HEK293 (cell line): ENCODE measurements around the gene ZCWPW1.
A peak's percentile ranks its signal among the peaks of the same experiment; 100 is the strongest.

Experiments used
- BCL11A ChIP-seq: fragments of 450-650 bp; formaldehyde crosslinking; IDR thresholded peaks from 2 replicates; pipeline ENCODE4 v1.5.1; 2016; ENCODE audit warnings: low read depth, missing biosample characterization, missing genetic modification characterization
- GFI1B ChIP-seq: fragments of 450-650 bp; formaldehyde crosslinking; IDR thresholded peaks from 2 replicates; pipeline ENCODE4 v1.5.1; 2016; ENCODE audit warnings: missing biosample characterization, missing genetic modification characterization
- GLI4 ChIP-seq: fragments of 450-650 bp; formaldehyde crosslinking; IDR thresholded peaks from 2 replicates; pipeline ENCODE4 v1.5.1; 2016; ENCODE audit warnings: missing biosample characterization, missing genetic modification characterization
- GLIS2 ChIP-seq: fragments of 450-650 bp; formaldehyde crosslinking; IDR thresholded peaks from 2 replicates; pipeline ENCODE4 v1.5.1; 2016; ENCODE audit warnings: missing biosample characterization, missing genetic modification characterization
- HOXC10 ChIP-seq: sonication (generic); formaldehyde crosslinking; IDR thresholded peaks from 2 replicates; pipeline ENCODE4 v1.8.1; 2023; ENCODE audit warnings: mild to moderate bottlenecking, missing genetic modification reagents
- IKZF3 ChIP-seq: fragments of 450-650 bp; IDR thresholded peaks from 2 replicates; pipeline ENCODE4 v1.5.0; 2018; ENCODE audit warnings: missing biosample characterization, mild to moderate bottlenecking, missing genetic modification characterization, moderate library complexity
- KLF16 ChIP-seq: fragments of 450-650 bp; formaldehyde crosslinking; IDR thresholded peaks from 2 replicates; pipeline ENCODE4 v1.5.1; 2017; ENCODE audit warnings: missing biosample characterization, missing genetic modification characterization
- KLF17 ChIP-seq: fragments of 450-650 bp; formaldehyde crosslinking; IDR thresholded peaks from 2 replicates; pipeline ENCODE4 v1.5.1; 2016; ENCODE audit warnings: missing biosample characterization, missing genetic modification characterization
- PBX3 ChIP-seq: sonication (generic); formaldehyde crosslinking; IDR thresholded peaks from 2 replicates; pipeline ENCODE4 v1.8.1; 2022; ENCODE audit warnings: mild to moderate bottlenecking, moderate library complexity, missing genetic modification reagents
- SP2 ChIP-seq: fragments of 450-650 bp; formaldehyde crosslinking; IDR thresholded peaks from 2 replicates; pipeline ENCODE4 v1.5.1; 2016; ENCODE audit warnings: missing biosample characterization, missing genetic modification characterization
- ZBTB1 ChIP-seq: fragments of 450-650 bp; formaldehyde crosslinking; IDR thresholded peaks from 2 replicates; pipeline ENCODE4 v1.5.1; 2016; ENCODE audit warnings: missing biosample characterization, missing genetic modification characterization
- ZBTB7A ChIP-seq: fragments of 450-650 bp; formaldehyde crosslinking; IDR thresholded peaks from 2 replicates; pipeline ENCODE4 v1.5.1; 2016; ENCODE audit warnings: low read depth, missing biosample characterization, missing genetic modification characterization
- ZEB2 ChIP-seq: fragments of 450-650 bp; formaldehyde crosslinking; IDR thresholded peaks from 2 replicates; pipeline ENCODE4 v1.5.1; 2016; ENCODE audit warnings: missing biosample characterization, missing genetic modification characterization
- ZFP37 ChIP-seq: fragments of 450-650 bp; formaldehyde crosslinking; IDR thresholded peaks from 2 replicates; pipeline ENCODE4 v1.5.1; 2016; ENCODE audit warnings: missing biosample characterization, missing genetic modification characterization
- ZNF114 ChIP-seq: fragments of 450-650 bp; formaldehyde crosslinking; IDR thresholded peaks from 2 replicates; pipeline ENCODE4 v1.5.0; 2017; ENCODE audit warnings: missing biosample characterization, missing genetic modification characterization
- ZNF2 ChIP-seq: fragments of 450-650 bp; formaldehyde crosslinking; IDR thresholded peaks from 2 replicates; pipeline ENCODE4 v1.5.1; 2016; ENCODE audit warnings: missing biosample characterization, missing genetic modification characterization
- ZNF214 ChIP-seq: fragments of 450-650 bp; formaldehyde crosslinking; IDR thresholded peaks from 2 replicates; pipeline ENCODE4 v1.5.1; 2017; ENCODE audit warnings: missing biosample characterization, mild to moderate bottlenecking, missing genetic modification characterization, borderline replicate concordance
- ZNF501 ChIP-seq: fragments of 450-650 bp; formaldehyde crosslinking; IDR thresholded peaks from 2 replicates; pipeline ENCODE4 v1.5.1; 2016; ENCODE audit warnings: missing biosample characterization, missing genetic modification characterization
- ZNF639 ChIP-seq: fragments of 450-650 bp; formaldehyde crosslinking; IDR thresholded peaks from 2 replicates; pipeline ENCODE4 v1.5.1; 2016; ENCODE audit warnings: missing biosample characterization, missing genetic modification characterization
- ZNF76 ChIP-seq: fragments of 450-650 bp; formaldehyde crosslinking; IDR thresholded peaks from 2 replicates; pipeline ENCODE4; 2016; ENCODE audit warnings: low read depth, missing biosample characterization, missing genetic modification characterization, borderline replicate concordance
- ZSCAN30 ChIP-seq: fragments of 450-650 bp; IDR thresholded peaks from 2 replicates; pipeline ENCODE4 v1.5.1; 2018; ENCODE audit warnings: missing biosample characterization, mild to moderate bottlenecking, missing genetic modification characterization, moderate library complexity
- ZSCAN4 ChIP-seq: fragments of 450-650 bp; formaldehyde crosslinking; IDR thresholded peaks from 2 replicates; pipeline ENCODE4 v1.5.1; 2017; ENCODE audit warnings: missing biosample characterization, missing genetic modification characterization
- ZXDB ChIP-seq: fragments of 450-650 bp; formaldehyde crosslinking; IDR thresholded peaks from 2 replicates; pipeline ENCODE4 v1.5.1; 2016; ENCODE audit warnings: missing biosample characterization, missing genetic modification characterization
- TF ChIP-seq, protein P1 (sequence below): fragments of 450-650 bp; formaldehyde crosslinking; IDR thresholded peaks from 2 replicates; pipeline ENCODE4 v1.5.1; 2016; ENCODE audit warnings: missing biosample characterization, missing genetic modification characterization
- TF ChIP-seq, protein P2 (sequence below): fragments of 450-650 bp; formaldehyde crosslinking; IDR thresholded peaks from 2 replicates; pipeline ENCODE4 v1.5.1; 2016; ENCODE audit warnings: missing biosample characterization, missing genetic modification characterization
- TF ChIP-seq, protein P3 (sequence below): fragments of 450-650 bp; formaldehyde crosslinking; optimal IDR thresholded peaks from 2 replicates; pipeline ENCODE3; 2016; ENCODE audit warnings: missing biosample characterization, mild to moderate bottlenecking, missing genetic modification characterization
- TF ChIP-seq, protein P4 (sequence below): fragments of 450-650 bp; formaldehyde crosslinking; IDR thresholded peaks from 2 replicates; pipeline ENCODE4 v1.5.1; 2016; ENCODE audit warnings: missing biosample characterization, missing genetic modification characterization, borderline replicate concordance

ZCWPW1 gene

DNA sequence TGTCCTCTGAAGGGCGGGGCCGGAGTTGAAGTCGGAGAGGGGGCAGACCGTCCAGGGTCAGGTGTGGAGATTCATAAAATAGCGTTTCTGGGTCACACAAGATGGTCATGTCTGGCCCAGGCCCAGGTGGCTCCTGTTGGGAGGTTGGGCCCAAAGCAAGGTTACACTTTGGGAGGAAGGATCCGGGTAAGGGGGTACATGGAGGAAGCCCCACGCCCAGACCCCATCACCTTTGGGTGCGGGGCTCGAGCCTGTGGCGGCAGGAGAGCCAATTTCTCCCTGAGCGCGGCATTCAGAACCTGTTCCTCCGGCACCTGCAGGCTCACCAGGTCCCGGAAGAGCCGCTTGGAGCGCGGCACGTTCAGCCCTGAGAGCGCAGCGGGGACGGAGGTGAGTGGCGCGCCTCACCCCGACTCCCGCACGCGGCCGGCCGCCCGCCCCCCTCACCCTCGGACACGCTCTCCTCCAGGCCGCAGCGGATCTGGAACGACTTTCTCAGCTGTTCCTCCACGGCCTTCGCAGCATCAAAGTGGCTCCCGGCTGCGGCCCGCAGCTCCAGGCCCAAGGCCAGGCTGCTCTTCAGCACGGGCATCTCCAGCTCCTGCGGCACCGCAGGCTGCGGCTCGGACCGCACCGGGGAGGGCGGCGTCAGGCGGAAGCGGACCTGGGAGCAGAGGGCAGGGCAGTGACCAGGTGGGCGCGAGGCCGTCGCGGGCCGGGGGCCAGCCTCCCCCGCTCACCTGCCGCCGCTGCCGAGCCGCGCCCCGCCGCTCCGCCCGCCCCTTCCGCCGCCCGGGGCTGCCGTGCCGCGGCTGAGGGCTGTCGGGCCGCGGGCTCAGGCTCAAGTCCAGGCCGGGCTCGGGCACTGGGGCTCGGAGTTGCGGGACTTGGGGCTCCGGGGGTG, 7.2 kb upstream of the ZCWPW1 start (continued):
- TF ChIP-seq ZNF76 (tag by site-specific recombination) (peak; percentile 12; the same call in 1 of the 2 replicates), IKZF3 (tag by site-specific recombination) (no peak), ZSCAN4 (no peak), GFI1B (tag by site-specific recombination) (no peak), ZNF501 (tag by site-specific recombination) (peak; percentile 63), ZBTB7A (peak; percentile 58; the same call in 1 of the 2 replicates), ZXDB (tag by site-specific recombination) (peak; percentile 37), PBX3 (CRISPR knock-in tag) (0 out of 2 replicates have a peak, but pooled peaks have one; percentile 4), ZNF114 (tag by site-specific recombination) (no peak), BCL11A (tag by site-specific recombination) (0 out of 2 replicates have a peak, but pooled peaks have one; percentile 58), GLIS2 (tag by site-specific recombination) (peak; percentile 48; the same call in 1 of the 2 replicates), ZEB2 (tag by site-specific recombination) (peak; percentile 47; the same call in 1 of the 2 replicates), ZNF2 (tag by site-specific recombination) (peak; percentile 73; the same call in 1 of the 2 replicates), HOXC10 (CRISPR knock-in tag) (no peak), ZFP37 (tag by site-specific recombination) (peak; percentile 90; the same call in 1 of the 2 replicates), SP2 (tag by site-specific recombination) (peak; percentile 21; the same call in 1 of the 2 replicates), KLF17 (peak; percentile 27; the same call in 1 of the 2 replicates), ZBTB1 (tag by site-specific recombination) (peak; percentile 80; the same call in 1 of the 2 replicates), ZSCAN30 (tag by site-specific recombination) (peak; percentile 58; the same call in 1 of the 2 replicates), GLI4 (tag by site-specific recombination) (peak; percentile 92), KLF16 (tag by site-specific recombination) (peak; percentile 50; the same call in 1 of the 2 replicates), ZNF214 (tag by site-specific recombination) (no peak), ZNF639 (tag by site-specific recombination) (no peak)
- TF ChIP-seq, protein P1, sequence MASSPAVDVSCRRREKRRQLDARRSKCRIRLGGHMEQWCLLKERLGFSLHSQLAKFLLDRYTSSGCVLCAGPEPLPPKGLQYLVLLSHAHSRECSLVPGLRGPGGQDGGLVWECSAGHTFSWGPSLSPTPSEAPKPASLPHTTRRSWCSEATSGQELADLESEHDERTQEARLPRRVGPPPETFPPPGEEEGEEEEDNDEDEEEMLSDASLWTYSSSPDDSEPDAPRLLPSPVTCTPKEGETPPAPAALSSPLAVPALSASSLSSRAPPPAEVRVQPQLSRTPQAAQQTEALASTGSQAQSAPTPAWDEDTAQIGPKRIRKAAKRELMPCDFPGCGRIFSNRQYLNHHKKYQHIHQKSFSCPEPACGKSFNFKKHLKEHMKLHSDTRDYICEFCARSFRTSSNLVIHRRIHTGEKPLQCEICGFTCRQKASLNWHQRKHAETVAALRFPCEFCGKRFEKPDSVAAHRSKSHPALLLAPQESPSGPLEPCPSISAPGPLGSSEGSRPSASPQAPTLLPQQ = peak; percentile 67
- TF ChIP-seq, protein P2, sequence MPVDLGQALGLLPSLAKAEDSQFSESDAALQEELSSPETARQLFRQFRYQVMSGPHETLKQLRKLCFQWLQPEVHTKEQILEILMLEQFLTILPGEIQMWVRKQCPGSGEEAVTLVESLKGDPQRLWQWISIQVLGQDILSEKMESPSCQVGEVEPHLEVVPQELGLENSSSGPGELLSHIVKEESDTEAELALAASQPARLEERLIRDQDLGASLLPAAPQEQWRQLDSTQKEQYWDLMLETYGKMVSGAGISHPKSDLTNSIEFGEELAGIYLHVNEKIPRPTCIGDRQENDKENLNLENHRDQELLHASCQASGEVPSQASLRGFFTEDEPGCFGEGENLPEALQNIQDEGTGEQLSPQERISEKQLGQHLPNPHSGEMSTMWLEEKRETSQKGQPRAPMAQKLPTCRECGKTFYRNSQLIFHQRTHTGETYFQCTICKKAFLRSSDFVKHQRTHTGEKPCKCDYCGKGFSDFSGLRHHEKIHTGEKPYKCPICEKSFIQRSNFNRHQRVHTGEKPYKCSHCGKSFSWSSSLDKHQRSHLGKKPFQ (tag by site-specific recombination) = 0 out of 2 replicates have a peak, but pooled peaks have one; percentile 15
- TF ChIP-seq, protein P3, sequence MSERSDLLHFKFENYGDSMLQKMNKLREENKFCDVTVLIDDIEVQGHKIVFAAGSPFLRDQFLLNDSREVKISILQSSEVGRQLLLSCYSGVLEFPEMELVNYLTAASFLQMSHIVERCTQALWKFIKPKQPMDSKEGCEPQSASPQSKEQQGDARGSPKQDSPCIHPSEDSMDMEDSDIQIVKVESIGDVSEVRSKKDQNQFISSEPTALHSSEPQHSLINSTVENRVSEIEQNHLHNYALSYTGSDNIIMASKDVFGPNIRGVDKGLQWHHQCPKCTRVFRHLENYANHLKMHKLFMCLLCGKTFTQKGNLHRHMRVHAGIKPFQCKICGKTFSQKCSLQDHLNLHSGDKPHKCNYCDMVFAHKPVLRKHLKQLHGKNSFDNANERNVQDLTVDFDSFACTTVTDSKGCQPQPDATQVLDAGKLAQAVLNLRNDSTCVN (tag by site-specific recombination) = peak; percentile 99
- TF ChIP-seq, protein P4, sequence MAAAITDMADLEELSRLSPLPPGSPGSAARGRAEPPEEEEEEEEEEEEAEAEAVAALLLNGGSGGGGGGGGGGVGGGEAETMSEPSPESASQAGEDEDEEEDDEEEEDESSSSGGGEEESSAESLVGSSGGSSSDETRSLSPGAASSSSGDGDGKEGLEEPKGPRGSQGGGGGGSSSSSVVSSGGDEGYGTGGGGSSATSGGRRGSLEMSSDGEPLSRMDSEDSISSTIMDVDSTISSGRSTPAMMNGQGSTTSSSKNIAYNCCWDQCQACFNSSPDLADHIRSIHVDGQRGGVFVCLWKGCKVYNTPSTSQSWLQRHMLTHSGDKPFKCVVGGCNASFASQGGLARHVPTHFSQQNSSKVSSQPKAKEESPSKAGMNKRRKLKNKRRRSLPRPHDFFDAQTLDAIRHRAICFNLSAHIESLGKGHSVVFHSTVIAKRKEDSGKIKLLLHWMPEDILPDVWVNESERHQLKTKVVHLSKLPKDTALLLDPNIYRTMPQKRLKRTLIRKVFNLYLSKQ (tag by site-specific recombination) = no peak
